Measurements from ENCODE around the gene CD274. TPM values are rescaled to one million over a fixed set of nuclear protein-coding genes. Genes with fewer than 3 reads are reported as not detected.

Gene CD274
- polyA plus RNA-seq, 3 donors = 0.24 to 0.84 TPM; not detected in 1

DNA sequence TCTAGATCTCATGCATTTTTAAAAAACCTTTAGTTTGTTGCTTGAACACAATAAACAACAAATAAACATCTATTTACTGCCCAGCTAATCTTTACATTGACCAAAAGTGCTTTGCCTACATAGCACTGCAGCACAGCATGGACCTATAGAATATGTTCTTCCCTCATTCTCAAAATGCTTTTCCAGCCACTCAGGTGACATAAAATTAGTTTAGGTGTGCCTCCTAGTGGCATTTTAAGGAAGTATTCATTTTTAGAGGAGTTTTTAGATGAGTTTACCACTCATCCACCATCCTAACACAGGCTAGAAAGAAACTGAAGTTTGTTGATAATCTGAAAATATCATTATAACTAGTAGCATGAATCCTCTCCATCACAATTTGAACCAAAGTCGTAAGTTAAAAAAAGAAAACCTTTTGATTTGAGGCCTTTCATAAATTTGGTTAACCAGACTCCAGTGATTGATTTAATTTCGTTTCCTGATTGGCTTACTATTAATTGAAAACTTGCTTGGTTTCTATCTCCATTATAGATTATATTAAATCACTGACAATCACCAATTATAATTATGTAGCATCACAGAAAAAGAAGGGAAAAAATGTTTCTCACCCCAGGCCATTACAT lies 25.2 kb upstream of the CD274 start:
- peak in 1 of 3 donors; percentile 7 for DNase-seq
- no peak overlapping the region for H3K4me3 ChIP-seq (replicated peaks in 1 of 3; ENCODE audit: low read depth in 2 of 3, low read length in 3 of 3)
- intact Hi-C loops (cut with micrococcal nuclease) = no loop called here
- H3K27ac ChIP-seq (ENCODE audit: low read depth in 1 of 2, low read length in 2 of 2) = no peak overlapping the region
- H3K79me2 ChIP-seq (ENCODE audit: insufficient read depth, low read length) = no peaks in the 10 kb centered on the region
- Mint-ChIP-seq H3K4me3 (no peak overlapping the region), H3K36me3 (peaks cover 0 to 5% of the 10 kb centered on the region in 2 donors), H3K27me3 (ENCODE audit: low read depth in 3 of 3) (no peaks in the 10 kb centered on the region), H3K9me3 (no peaks in the 10 kb centered on the region), H3K4me1 (peaks cover 2% of the 10 kb centered on the region), H3K27ac (no peak overlapping the region)
- H3K4me1 ChIP-seq (ENCODE audit: control insufficient read depth in 1 of 2, insufficient read depth in 2 of 2, low read length in 2 of 2) = no peaks in the 10 kb centered on the region
- H3K4me2 ChIP-seq (replicated peaks; ENCODE audit: extremely low read depth, low read length, poor library complexity, severe bottlenecking) = no peak overlapping the region
- H3K9me3 ChIP-seq (replicated peaks in 1 of 2; ENCODE audit: control insufficient read depth in 1 of 2, insufficient read depth in 1 of 2, low read length in 2 of 2) = no peaks in the 10 kb centered on the region
- no peak overlapping the region for H3K9ac ChIP-seq (ENCODE audit: insufficient read depth, low read length, poor library complexity, severe bottlenecking)
- H3K36me3 ChIP-seq (replicated peaks in 1 of 2; ENCODE audit: control insufficient read depth in 1 of 2, insufficient read depth in 2 of 2, low read length in 2 of 2) = no peaks in the 10 kb centered on the region
- H2AFZ ChIP-seq (ENCODE audit: insufficient read depth, low read depth, low read length, poor library complexity, severe bottlenecking) = no peak overlapping the region
- WGBS (ENCODE audit: insufficient coverage) = no CpG with 5 or more reads among the region's 2 CpGs
- no peaks in the 10 kb centered on the region for H3K27me3 ChIP-seq (ENCODE audit: control insufficient read depth in 2 of 2, insufficient read depth in 2 of 2, low read length in 2 of 2)
- H4K20me1 ChIP-seq (ENCODE audit: insufficient read depth, low read length) = no peaks in the 10 kb centered on the region
- TF ChIP-seq, protein P1, sequence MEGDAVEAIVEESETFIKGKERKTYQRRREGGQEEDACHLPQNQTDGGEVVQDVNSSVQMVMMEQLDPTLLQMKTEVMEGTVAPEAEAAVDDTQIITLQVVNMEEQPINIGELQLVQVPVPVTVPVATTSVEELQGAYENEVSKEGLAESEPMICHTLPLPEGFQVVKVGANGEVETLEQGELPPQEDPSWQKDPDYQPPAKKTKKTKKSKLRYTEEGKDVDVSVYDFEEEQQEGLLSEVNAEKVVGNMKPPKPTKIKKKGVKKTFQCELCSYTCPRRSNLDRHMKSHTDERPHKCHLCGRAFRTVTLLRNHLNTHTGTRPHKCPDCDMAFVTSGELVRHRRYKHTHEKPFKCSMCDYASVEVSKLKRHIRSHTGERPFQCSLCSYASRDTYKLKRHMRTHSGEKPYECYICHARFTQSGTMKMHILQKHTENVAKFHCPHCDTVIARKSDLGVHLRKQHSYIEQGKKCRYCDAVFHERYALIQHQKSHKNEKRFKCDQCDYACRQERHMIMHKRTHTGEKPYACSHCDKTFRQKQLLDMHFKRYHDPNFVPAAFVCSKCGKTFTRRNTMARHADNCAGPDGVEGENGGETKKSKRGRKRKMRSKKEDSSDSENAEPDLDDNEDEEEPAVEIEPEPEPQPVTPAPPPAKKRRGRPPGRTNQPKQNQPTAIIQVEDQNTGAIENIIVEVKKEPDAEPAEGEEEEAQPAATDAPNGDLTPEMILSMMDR (IDR thresholded peaks at IDR 0.05) = peak; percentile 66

DNA sequence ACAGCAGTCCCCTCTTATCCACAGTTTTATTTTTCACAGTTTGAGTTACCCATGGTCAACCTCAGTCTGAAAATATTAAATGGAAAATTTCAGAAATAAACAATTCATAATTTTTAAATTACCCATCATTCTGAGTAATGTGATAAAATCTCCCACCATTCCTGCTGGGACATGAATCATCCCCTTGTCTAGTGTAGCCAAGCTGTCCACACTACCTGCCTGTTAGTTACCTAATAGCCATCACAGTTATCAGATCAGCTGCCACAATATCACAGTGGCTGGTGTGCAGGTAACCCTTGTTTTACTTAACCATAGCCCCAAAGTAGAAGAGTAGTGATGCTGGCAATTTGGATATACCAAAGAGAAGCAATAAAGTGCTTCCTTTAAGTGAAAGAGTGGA lies 23.3 kb upstream of the CD274 start:
- H3K79me2 ChIP-seq (ENCODE audit: insufficient read depth, low read length) = no peaks in the 10 kb centered on the region
- TF ChIP-seq, protein P1 (IDR thresholded peaks at IDR 0.05) = no peak
- H3K4me3 Mint-ChIP-seq = no peak overlapping the region
- no peaks in the 10 kb centered on the region for H3K9me3 Mint-ChIP-seq
- no peak overlapping the region for H3K4me3 ChIP-seq (replicated peaks in 1 of 3; ENCODE audit: low read depth in 2 of 3, low read length in 3 of 3)
- no peak overlapping the region for H3K27ac ChIP-seq (ENCODE audit: low read depth in 1 of 2, low read length in 2 of 2)
- H3K36me3 ChIP-seq (replicated peaks in 1 of 2; ENCODE audit: control insufficient read depth in 1 of 2, insufficient read depth in 2 of 2, low read length in 2 of 2) = no peaks in the 10 kb centered on the region
- H3K9me3 ChIP-seq (replicated peaks in 1 of 2; ENCODE audit: control insufficient read depth in 1 of 2, insufficient read depth in 1 of 2, low read length in 2 of 2) = no peaks in the 10 kb centered on the region
- no peaks in the 10 kb centered on the region for H3K27me3 ChIP-seq (ENCODE audit: control insufficient read depth in 2 of 2, insufficient read depth in 2 of 2, low read length in 2 of 2)
- no peak overlapping the region for H2AFZ ChIP-seq (ENCODE audit: insufficient read depth, low read depth, low read length, poor library complexity, severe bottlenecking)
- H3K4me2 ChIP-seq (replicated peaks; ENCODE audit: extremely low read depth, low read length, poor library complexity, severe bottlenecking) = no peak overlapping the region
- peaks cover 6 to 9% of the 10 kb centered on the region in 2 donors for H3K36me3 Mint-ChIP-seq
- H3K27me3 Mint-ChIP-seq (ENCODE audit: low read depth in 3 of 3) = no peaks in the 10 kb centered on the region
- no peaks in the 10 kb centered on the region for H4K20me1 ChIP-seq (ENCODE audit: insufficient read depth, low read length)
- no peaks in the 10 kb centered on the region for H3K4me1 ChIP-seq (ENCODE audit: control insufficient read depth in 1 of 2, insufficient read depth in 2 of 2, low read length in 2 of 2)
- H3K27ac Mint-ChIP-seq = no peak overlapping the region
- no peaks in the 10 kb centered on the region for H3K4me1 Mint-ChIP-seq
- H3K9ac ChIP-seq (ENCODE audit: insufficient read depth, low read length, poor library complexity, severe bottlenecking) = no peak overlapping the region
- DNase-seq = no peak
- intact Hi-C loops (cut with micrococcal nuclease) = no loop called here
